Measurements from ENCODE around the gene ZRANB2. TPM values are rescaled to one million over a fixed set of nuclear protein-coding genes. Genes with fewer than 3 reads are reported as not detected.

Gene ZRANB2
- total RNA-seq, 2 experiments from 2014 or later, result 82.1 to 171 TPM

GRCh38 chr1:71015745-71016144 lies 65.1 kb downstream of the ZRANB2 start:
- Histone ChIP-seq H2AFZ (ENCODE audit: low read length) (no peak overlapping the region), H3K9me3 (ENCODE audit: low read length) (no peaks in the 10 kb centered on the region), H3K79me2 (ENCODE audit: insufficient read depth, low read depth, low read length) (no peaks in the 10 kb centered on the region), H3K36me3 (ENCODE audit: insufficient read depth, low read length) (no peaks in the 10 kb centered on the region), H4K20me1 (ENCODE audit: insufficient read depth, low read length) (no peaks in the 10 kb centered on the region), H3K9me2 (ENCODE audit: insufficient read depth, low read length) (no peaks in the 10 kb centered on the region), H3K4me2 (ENCODE audit: low read length) (no peak overlapping the region), H3K4me1 (ENCODE audit: insufficient read depth, low read length, poor library complexity, severe bottlenecking) (no peaks in the 10 kb centered on the region), H3K27ac (ENCODE audit: low read depth, low read length, poor library complexity, severe bottlenecking) (no peak overlapping the region), H3K4me3 (ENCODE audit: low read depth, low read length, poor library complexity, severe bottlenecking) (no peak overlapping the region)
- ChIA-PET POLR2A (interaction anchor here (0.7 kb wide), 1 partner anchor 12 kb away, joined by 3 read pairs; no protein-coding TSS in a partner anchor), CTCF (ENCODE audit: unreplicated experiment) (no interaction called here)
- intact Hi-C loops (cut with micrococcal nuclease; ENCODE audit: unreplicated experiment), result no loop called here
- no TSS peak for BruUV-seq (replicated peaks)
- TF ChIP-seq CTCF (conservative IDR thresholded peaks at IDR 0.05; ENCODE audit: low read length), result no peak
- no peak for TF ChIP-seq EZH2phosphoT487 (IDR thresholded peaks at IDR 0.05; ENCODE audit: borderline replicate concordance, low read depth, low read length)
- no peak for DNase-seq (ENCODE audit: low spot score)

- Histone ChIP-seq H3K4me2 (ENCODE audit: low read length) (no peak overlapping the region), H3K4me3 (ENCODE audit: low read depth, low read length, poor library complexity, severe bottlenecking) (no peak overlapping the region), H3K9me3 (ENCODE audit: low read length) (no peaks in the 10 kb centered on the region), H3K79me2 (ENCODE audit: insufficient read depth, low read depth, low read length) (no peaks in the 10 kb centered on the region), H3K4me1 (ENCODE audit: insufficient read depth, low read length, poor library complexity, severe bottlenecking) (no peaks in the 10 kb centered on the region), H4K20me1 (ENCODE audit: insufficient read depth, low read length) (no peaks in the 10 kb centered on the region), H2AFZ (ENCODE audit: low read length) (no peak overlapping the region), H3K27ac (ENCODE audit: low read depth, low read length, poor library complexity, severe bottlenecking) (no peak overlapping the region), H3K9me2 (ENCODE audit: insufficient read depth, low read length) (no peaks in the 10 kb centered on the region), H3K36me3 (ENCODE audit: insufficient read depth, low read length) (no peaks in the 10 kb centered on the region)
- ChIA-PET POLR2A (interaction anchor here (1.3 kb wide), 1 partner anchor 17 kb away, joined by 3 read pairs; no protein-coding TSS in a partner anchor), CTCF (ENCODE audit: unreplicated experiment) (no interaction called here)
- DNase-seq (ENCODE audit: low spot score), result no peak
- intact Hi-C loops (cut with micrococcal nuclease; ENCODE audit: unreplicated experiment), result no loop called here
- no TSS peak for BruUV-seq (replicated peaks)
- TF ChIP-seq EZH2phosphoT487 (IDR thresholded peaks at IDR 0.05; ENCODE audit: borderline replicate concordance, low read depth, low read length), result no peak
Observed at GRCh38 chr1:71014178-71014579, 66.7 kb downstream of the ZRANB2 start.

Small RNA genes within 50 kb of the gene (microRNA-seq; reads per million reads assigned to microRNA genes)
- 1,499 reads per million, percentile 85 among the genes with 10 or more reads in this experiment for gene MIR186 (ENCODE audit: borderline replicate concordance)

Small RNA genes within 50 kb of the gene (small RNA-seq; reads per million reads assigned to genes)
- gene MIR186, result 17.4 reads per million, percentile 97 among the genes with 10 or more reads in this experiment

Other genes starting within 250 kb of the ZRANB2 start
- gene PTGER3, start 33.2 kb downstream of the ZRANB2 start, total RNA-seq (2014; rRNA removed; shearing (Covaris generic)), result 0.13 TPM in 1 of 2 replicates, not detected in the other
- gene PTGER3, start 33.2 kb downstream of the ZRANB2 start, total RNA-seq (2022), result not detected in 2 replicates